Colonic mucosa (tissue), 4 donors: ENCODE data around the gene SRXN1. TPM values are rescaled to one million over a fixed set of nuclear protein-coding genes. Genes with fewer than 3 reads are reported as not detected.

Experiments
- DNase-seq: peaks from one replicate; pipeline ENCODE4 v3.0.0-alpha.2; 2020
- H3K27ac ChIP-seq: fragments of 200-600 bp; one replicate; pipeline ENCODE4 v1.8.0; 2021
- H3K27me3 ChIP-seq: fragments of 200-600 bp; one replicate; pipeline ENCODE4 v1.8.0; 2021
- H3K36me3 ChIP-seq: fragments of 200-600 bp; one replicate; pipeline ENCODE4 v1.8.0; 2021
- H3K4me1 ChIP-seq: fragments of 200-600 bp; one replicate; pipeline ENCODE4 v1.8.0; 2021; ENCODE audit warnings: mild to moderate bottlenecking
- H3K4me3 ChIP-seq: fragments of 200-600 bp; one replicate; pipeline ENCODE4 v1.8.0; 2021
- H3K9ac ChIP-seq, 2 donors: one replicate each; pipeline ENCODE4 v1.7.0; 2013; ENCODE audit warnings: control low read depth in 2 of 2, low read depth in 2 of 2, low read length in 2 of 2
- H3K9me3 ChIP-seq: fragments of 200-600 bp; one replicate; pipeline ENCODE4 v1.8.0; 2021
- CTCF ChIP-seq: fragments of 200-600 bp; IDR thresholded peaks from one replicate; pipeline ENCODE4 v1.8.0; 2022; ENCODE audit warnings: antibody characterized with exemption, mild to moderate bottlenecking
- intact Hi-C: fragments of 100-400 bp; cut with DNase I; formaldehyde crosslinking; loops from one replicate; pipeline ENCODE4 v1.14.1; 2022
- total RNA-seq, 2 donors: library from RNA; stranded (reverse); fragmentation: NEBNext Ultra II Directional in 1 of 2; extraction: Animal tissue kit (Norgen Biotek cat#: 25700) in 1 of 2; gene quantifications; one replicate each; pipeline ENCODE4 v1.2.1, GENCODE V29; 2021
- donor health status: healthy.
- donor health status: DM: no; HTN: no; CAD: no.
- donor health status: DM: no; HTN: no; CAD: no.

Gene SRXN1
- total RNA-seq, 2 donors from 2014 or later = 20.8 to 25.3 TPM

GRCh38 chr20:664576-664975 is 11.6 kb upstream of the SRXN1 start:
- no peak for DNase-seq

DNA sequence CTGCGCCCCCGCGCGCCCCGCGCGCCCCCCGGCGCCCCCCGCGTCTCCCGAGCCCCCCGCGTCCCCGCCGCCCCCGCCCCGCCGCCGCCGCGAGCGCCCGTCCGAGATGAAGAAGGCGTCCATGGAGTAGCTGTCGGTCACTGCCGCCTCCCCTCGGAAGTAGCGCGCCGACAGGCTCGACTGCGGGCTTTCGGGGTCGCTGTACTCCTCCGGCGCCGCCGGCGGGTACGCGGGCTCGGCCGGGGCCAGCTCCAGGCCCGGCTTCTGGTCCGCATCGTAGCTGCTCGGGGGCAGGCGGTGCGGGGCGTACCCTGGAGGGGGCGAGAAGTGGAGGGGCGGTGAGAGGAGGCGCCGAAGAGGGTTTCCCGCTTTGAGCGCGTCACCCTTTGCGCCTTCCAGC is 11.2 kb upstream of the SRXN1 start:
- no peak overlapping the region for H3K4me3 ChIP-seq
- intact Hi-C loops = no loop called here
- no peak for TF ChIP-seq CTCF
- H3K27ac ChIP-seq = no peak overlapping the region
- no peaks in the 10 kb centered on the region for H3K4me1 ChIP-seq
- H3K9me3 ChIP-seq = no peaks in the 10 kb centered on the region
- no peak for DNase-seq
- H3K36me3 ChIP-seq = no peaks in the 10 kb centered on the region
- no peak overlapping the region for H3K9ac ChIP-seq
- H3K27me3 ChIP-seq = peaks cover 40% of the 10 kb centered on the region

More at GRCh38 chr20:664576-664975, 11.6 kb upstream of the SRXN1 start:
- no peak overlapping the region for H3K9ac ChIP-seq
- no peak overlapping the region for H3K27ac ChIP-seq
- H3K4me3 ChIP-seq = no peak overlapping the region
- intact Hi-C loops = no loop called here
- H3K9me3 ChIP-seq = no peaks in the 10 kb centered on the region
- no peaks in the 10 kb centered on the region for H3K4me1 ChIP-seq
- H3K36me3 ChIP-seq = no peaks in the 10 kb centered on the region
- H3K27me3 ChIP-seq = peaks cover 40% of the 10 kb centered on the region
- no peak for TF ChIP-seq CTCF

GRCh38 chr20:663315-664090 is 10.5 kb upstream of the SRXN1 start:
- no peak for DNase-seq
- H3K27me3 ChIP-seq = peaks cover 46% of the 10 kb centered on the region

GRCh38 chr20:662277-663192 is 9.5 kb upstream of the SRXN1 start:
- Histone ChIP-seq H3K27me3 (peaks cover 49% of the 10 kb centered on the region), H3K4me1 (no peaks in the 10 kb centered on the region), H3K9ac (no peak overlapping the region), H3K9me3 (no peaks in the 10 kb centered on the region), H3K27ac (no peak overlapping the region), H3K4me3 (no peak overlapping the region), H3K36me3 (no peaks in the 10 kb centered on the region)
- intact Hi-C loops = no loop called here
- TF ChIP-seq CTCF = no peak
- DNase-seq = no peak

More at GRCh38 chr20:663315-664090, 10.5 kb upstream of the SRXN1 start:
- no peak overlapping the region for H3K27ac ChIP-seq
- H3K4me3 ChIP-seq = no peak overlapping the region
- intact Hi-C loops = no loop called here
- no peaks in the 10 kb centered on the region for H3K9me3 ChIP-seq
- H3K36me3 ChIP-seq = no peaks in the 10 kb centered on the region
- H3K9ac ChIP-seq = no peak overlapping the region
- no peaks in the 10 kb centered on the region for H3K4me1 ChIP-seq
- TF ChIP-seq CTCF = no peak

DNA sequence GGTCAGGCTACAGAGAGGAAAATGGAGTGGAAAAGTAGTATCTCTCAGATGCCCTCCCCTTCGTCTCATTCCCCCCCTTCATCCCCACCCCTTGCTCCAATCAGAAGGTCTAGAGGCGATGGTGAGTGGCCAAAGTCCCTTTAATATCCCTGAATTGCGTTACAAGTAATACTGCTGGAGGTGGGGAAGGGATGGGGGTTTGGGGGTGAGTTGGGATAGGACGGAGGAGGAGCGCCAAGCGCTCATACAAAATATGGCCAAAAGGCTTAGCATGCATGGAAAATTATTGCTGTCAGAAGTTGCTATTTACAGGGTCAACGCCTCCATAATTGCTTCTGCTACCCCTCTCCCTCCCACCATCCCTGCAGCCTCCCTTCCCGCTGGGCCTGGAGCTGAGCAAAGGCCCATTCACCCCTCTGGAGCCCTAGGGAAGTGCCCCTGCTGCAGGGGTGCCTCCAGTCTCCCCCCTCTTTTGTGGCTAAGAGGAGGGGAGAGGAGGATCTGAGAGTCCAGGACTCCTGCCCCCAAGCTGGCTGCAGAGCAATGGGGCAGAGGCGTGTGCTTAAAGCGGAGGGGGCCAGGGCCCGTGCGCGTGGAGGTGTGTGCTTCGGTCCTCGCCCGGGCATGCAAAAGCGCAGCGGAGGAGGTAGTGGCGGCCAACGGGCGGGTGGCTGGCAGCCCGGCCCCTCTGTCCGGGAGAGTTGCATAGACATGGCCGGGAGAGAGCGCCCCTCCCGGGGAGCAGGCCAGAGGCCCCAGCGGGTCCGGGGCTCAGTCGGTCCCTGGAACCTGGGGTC is 8.7 kb upstream of the SRXN1 start:
- no peaks in the 10 kb centered on the region for H3K9me3 ChIP-seq
- no peaks in the 10 kb centered on the region for H3K36me3 ChIP-seq
- no peak for DNase-seq
- no peaks in the 10 kb centered on the region for H3K4me1 ChIP-seq
- no peak overlapping the region for H3K9ac ChIP-seq
- no peak overlapping the region for H3K27ac ChIP-seq
- no peak for TF ChIP-seq CTCF
- H3K4me3 ChIP-seq = no peak overlapping the region
- intact Hi-C loops = no loop called here
- H3K27me3 ChIP-seq = peaks cover 49% of the 10 kb centered on the region
